Measurements from ENCODE around the gene RAB5IF. TPM values are rescaled to one million over a fixed set of nuclear protein-coding genes. Genes with fewer than 3 reads are reported as not detected.

The RAB5IF gene
- total and polyA plus RNA-seq, 10 of the 15 experiments (the other 5 are each of a cell fraction or from before 2014, with no cell fraction given) = 19.4 to 246 (median 92.0) TPM

- H3K9ac ChIP-seq (ENCODE audit: control insufficient read depth, insufficient read depth, low read length) = no peak overlapping the region
- ATAC-seq = no peak
- 89% methylated on average over 8 of the region's 8 CpGs for WGBS (ENCODE audit: insufficient coverage, insufficient replicate concordance, low lambda C conversion rate, missing lambda C conversion rate)
- TF ChIP-seq PAX8 (IDR thresholded peaks at IDR 0.05) (no peak), NR2F1 (conservative IDR thresholded peaks at IDR 0.05) (no peak), SREBF1 (IDR thresholded peaks at IDR 0.05; ENCODE audit: low read length) (no peak), HDAC6 (IDR thresholded peaks at IDR 0.05; ENCODE audit: unreplicated experiment) (no peak), CTCF (IDR thresholded peaks at IDR 0.05 in 2 of 3, conservative IDR thresholded peaks at IDR 0.05 in 1 of 3; ENCODE audit: control insufficient read depth in 2 of 3, extremely low read depth in 1 of 3, insufficient read depth in 1 of 3, low read depth in 3 of 3, low read length in 3 of 3) (no peak), ZNF622 (IDR thresholded peaks at IDR 0.05) (no peak), ZBTB4 (CRISPR knock-in tag; IDR thresholded peaks at IDR 0.05) (no peak), WRNIP1 (IDR thresholded peaks at IDR 0.05; ENCODE audit: borderline replicate concordance, low read depth, low read length) (no peak), ZNF217 (IDR thresholded peaks at IDR 0.05) (no peak), JUND (IDR thresholded peaks at IDR 0.05; ENCODE audit: low read depth, low read length) (no peak), MLLT1 (IDR thresholded peaks at IDR 0.05) (no peak), MTA2 (IDR thresholded peaks at IDR 0.05; ENCODE audit: low read depth) (no peak), CHD1 (IDR thresholded peaks at IDR 0.05; ENCODE audit: low read depth, low read length) (no peak), USF1 (IDR thresholded peaks at IDR 0.05; ENCODE audit: borderline replicate concordance, extremely low read length, insufficient read depth, low read depth, low read length) (no peak), NRF1 (conservative IDR thresholded peaks at IDR 0.05; ENCODE audit: low read depth, low read length) (no peak)
These were observed 48.9 kb downstream of the RAB5IF start for GRCh38 chr20:36654506-36654905.

More at GRCh38 chr20:36654506-36654905, 48.9 kb downstream of the RAB5IF start:
- ChIA-PET CTCF (interaction anchor here (1.0 to 1.4 kb wide), 4 partner anchors 9 to 265 kb away, joined by 3 to 5 read pairs (median 4); partner anchors contain the start of genes RAB5IF and SLA2), SMC1A (ENCODE audit: uncharacterized antibody, unreplicated experiment) (interaction anchor here (0.8 kb wide), 1 partner anchor 133 kb away, joined by 3 read pairs; no protein-coding TSS in a partner anchor), POLR2A (no interaction called here), RAD21 (ENCODE audit: unreplicated experiment) (no interaction called here)
- DNase-seq (ENCODE audit: low read depth, low spot score) = no peak
- Histone ChIP-seq H3K36me3 (ENCODE audit: control insufficient read depth in 2 of 2, insufficient read depth in 2 of 2, low read length in 1 of 2) (peaks cover 2 to 3% of the 10 kb centered on the region in 2 experiments; a peak in 3 of 4 replicates), H3K27me3 (replicated peaks in 1 of 2; ENCODE audit: control insufficient read depth in 2 of 2, insufficient read depth in 2 of 2, low read length in 1 of 2) (no peaks in the 10 kb centered on the region), H4K20me1 (ENCODE audit: control insufficient read depth, insufficient read depth) (no peaks in the 10 kb centered on the region), H3K4me3 (no peak overlapping the region), H3K79me2 (ENCODE audit: control insufficient read depth, insufficient read depth, low read length) (no peaks in the 10 kb centered on the region), H3K27ac (ENCODE audit: control insufficient read depth, insufficient read depth) (no peak overlapping the region), H3K4me2 (ENCODE audit: control insufficient read depth, insufficient read depth) (no peak overlapping the region), H2AFZ (ENCODE audit: control insufficient read depth, low read depth, low read length) (no peak overlapping the region), H3K9me3 (replicated peaks; ENCODE audit: control insufficient read depth, insufficient read depth, low read length) (no peaks in the 10 kb centered on the region), H3K4me1 (ENCODE audit: control insufficient read depth, insufficient read depth, low read length) (no peaks in the 10 kb centered on the region)
- FAIRE-seq = no peak
- intact Hi-C loops (cut with micrococcal nuclease; ENCODE audit: unreplicated experiment) = no loop called here
- in situ Hi-C loops (cut with MboI) = no loop called here
- BruUV-seq (replicated peaks) = no TSS peak

Measured in GM12878 (cell line).